ENCODE measurements around the gene CIAO2A. TPM values are rescaled to one million over a fixed set of nuclear protein-coding genes. Genes with fewer than 3 reads are reported as not detected.

The CIAO2A gene
- polyA plus RNA-seq, 1 donor (not counting 4 experiments of a cell fraction or from before 2014, with no cell fraction given), result 111 TPM

DNA sequence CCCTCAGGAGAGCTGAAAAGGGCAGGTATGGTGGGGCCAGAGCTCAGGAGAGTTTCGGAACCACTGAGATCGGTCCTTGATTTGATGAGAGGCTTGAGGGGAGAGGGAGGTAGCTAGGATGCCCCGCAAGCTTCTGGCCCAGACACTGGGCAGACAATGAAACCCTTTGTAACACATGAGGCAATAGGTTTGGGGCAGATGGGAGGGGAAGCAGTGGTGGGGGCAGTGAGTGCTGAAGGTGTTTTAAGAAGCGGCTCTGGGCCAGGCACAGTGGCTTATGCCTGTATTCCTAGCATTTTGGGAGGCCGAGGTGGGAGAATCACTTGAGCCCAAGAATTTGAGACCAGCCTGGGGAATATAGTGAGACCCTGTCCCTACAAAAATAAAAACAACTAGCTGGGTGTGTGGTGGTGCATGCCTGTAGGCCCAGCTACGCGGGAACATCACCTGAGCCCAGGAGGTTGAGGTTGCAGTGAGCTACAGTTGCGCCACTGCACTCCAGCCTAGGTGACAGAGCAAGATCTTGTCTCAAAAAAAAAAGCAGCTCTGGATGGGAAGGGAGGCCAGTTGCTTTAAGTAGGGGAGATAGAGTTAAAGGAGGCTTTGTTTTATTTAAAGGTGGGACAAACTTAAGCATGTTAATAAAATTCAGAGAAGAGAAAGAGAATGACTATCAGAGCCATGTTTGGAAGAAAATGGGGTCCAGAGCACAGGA, 48.3 kb upstream of the CIAO2A start:
- no peak overlapping the region for H3K4me3 ChIP-seq (ENCODE audit: control insufficient read depth in 2 of 3, extremely low read depth in 1 of 3, insufficient read depth in 2 of 3, low read depth in 1 of 3, low read length in 3 of 3)
- H3K4me1 ChIP-seq (ENCODE audit: control insufficient read depth, extremely low read depth, insufficient read depth, low read length), result no peaks in the 10 kb centered on the region
- TF ChIP-seq, protein P1, sequence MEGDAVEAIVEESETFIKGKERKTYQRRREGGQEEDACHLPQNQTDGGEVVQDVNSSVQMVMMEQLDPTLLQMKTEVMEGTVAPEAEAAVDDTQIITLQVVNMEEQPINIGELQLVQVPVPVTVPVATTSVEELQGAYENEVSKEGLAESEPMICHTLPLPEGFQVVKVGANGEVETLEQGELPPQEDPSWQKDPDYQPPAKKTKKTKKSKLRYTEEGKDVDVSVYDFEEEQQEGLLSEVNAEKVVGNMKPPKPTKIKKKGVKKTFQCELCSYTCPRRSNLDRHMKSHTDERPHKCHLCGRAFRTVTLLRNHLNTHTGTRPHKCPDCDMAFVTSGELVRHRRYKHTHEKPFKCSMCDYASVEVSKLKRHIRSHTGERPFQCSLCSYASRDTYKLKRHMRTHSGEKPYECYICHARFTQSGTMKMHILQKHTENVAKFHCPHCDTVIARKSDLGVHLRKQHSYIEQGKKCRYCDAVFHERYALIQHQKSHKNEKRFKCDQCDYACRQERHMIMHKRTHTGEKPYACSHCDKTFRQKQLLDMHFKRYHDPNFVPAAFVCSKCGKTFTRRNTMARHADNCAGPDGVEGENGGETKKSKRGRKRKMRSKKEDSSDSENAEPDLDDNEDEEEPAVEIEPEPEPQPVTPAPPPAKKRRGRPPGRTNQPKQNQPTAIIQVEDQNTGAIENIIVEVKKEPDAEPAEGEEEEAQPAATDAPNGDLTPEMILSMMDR (optimal IDR thresholded peaks at IDR 0.05 in 1 of 3, IDR thresholded peaks at IDR 0.05 in 1 of 3, conservative IDR thresholded peaks at IDR 0.05 in 1 of 3; ENCODE audit: extremely low read depth in 1 of 3, insufficient read depth in 2 of 3, low read length in 3 of 3), result no peak
- no peak for TF ChIP-seq EZH2 (IDR thresholded peaks at IDR 0.05; ENCODE audit: low read length)
- H3K9ac ChIP-seq (ENCODE audit: control insufficient read depth, extremely low read depth, insufficient read depth, low read length), result no peak overlapping the region
- dilution Hi-C loops (cut with MboI; ENCODE audit: extremely low pct_ligation_motif_present, low sequenced_read_pairs), result no loop called here
- no peak overlapping the region for H2AFZ ChIP-seq (ENCODE audit: control insufficient read depth, low read length)
- H3K27ac ChIP-seq (ENCODE audit: control insufficient read depth, insufficient read depth, low read length), result no peak overlapping the region
- no peaks in the 10 kb centered on the region for H4K20me1 ChIP-seq (ENCODE audit: control insufficient read depth, extremely low read depth, insufficient read depth, low read length)
- no peaks in the 10 kb centered on the region for H3K9me1 ChIP-seq (ENCODE audit: control insufficient read depth, extremely low read depth, insufficient read depth, low read length)
- no peaks in the 10 kb centered on the region for H3K79me2 ChIP-seq (ENCODE audit: control insufficient read depth, insufficient read depth, low read length)
- no peaks in the 10 kb centered on the region for H3K9me3 ChIP-seq (ENCODE audit: control insufficient read depth, low read depth, low read length)
- no peaks in the 10 kb centered on the region for H3K27me3 ChIP-seq (ENCODE audit: control insufficient read depth, extremely low read depth, insufficient read depth, low read length)
- peaks cover 19% of the 10 kb centered on the region in 2 experiments for H3K36me3 ChIP-seq (ENCODE audit: control insufficient read depth in 2 of 2, extremely low read depth in 1 of 2, insufficient read depth in 2 of 2, low read length in 2 of 2)
- H3K4me2 ChIP-seq (ENCODE audit: control insufficient read depth, extremely low read depth, insufficient read depth, low read depth, low read length), result no peak overlapping the region
- DNase-seq (ENCODE audit: low read depth, low spot score), result no peak
- FAIRE-seq, result no peak

DNA sequence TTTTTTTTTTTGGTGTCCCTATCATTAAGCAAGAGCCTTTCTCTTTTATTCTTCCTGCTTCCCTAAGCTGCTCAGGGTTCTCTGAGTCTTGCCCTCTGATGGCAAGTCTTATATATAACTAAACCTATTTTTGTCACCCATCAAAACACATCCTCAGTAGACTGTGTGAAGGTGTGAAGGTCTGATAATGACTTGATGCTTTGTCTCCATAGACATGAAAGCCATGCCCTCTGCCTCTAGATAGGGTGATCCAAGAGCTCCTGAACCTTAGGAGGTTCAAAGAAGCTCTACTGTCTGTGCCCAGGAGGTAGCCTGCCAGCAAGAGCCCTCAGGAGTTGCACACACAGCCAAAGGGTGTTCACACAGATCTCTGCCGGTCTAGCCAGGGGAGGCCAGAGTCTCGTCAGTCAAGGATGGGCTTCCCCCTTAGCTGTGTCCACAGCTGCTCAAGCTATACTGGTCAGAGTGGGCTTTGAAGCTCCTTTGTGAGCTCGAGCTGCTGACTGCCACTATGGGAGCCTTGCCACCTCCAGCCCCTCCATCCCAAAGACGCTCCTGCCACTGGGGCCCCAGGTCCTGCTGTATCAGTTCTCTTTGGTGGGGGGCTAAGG, 44.8 kb upstream of the CIAO2A start:
- Histone ChIP-seq H3K79me2 (ENCODE audit: control insufficient read depth, insufficient read depth, low read length) (no peaks in the 10 kb centered on the region), H3K27me3 (ENCODE audit: control insufficient read depth, extremely low read depth, insufficient read depth, low read length) (no peaks in the 10 kb centered on the region), H4K20me1 (ENCODE audit: control insufficient read depth, extremely low read depth, insufficient read depth, low read length) (no peaks in the 10 kb centered on the region), H3K9ac (ENCODE audit: control insufficient read depth, extremely low read depth, insufficient read depth, low read length) (no peak overlapping the region), H3K27ac (ENCODE audit: control insufficient read depth, insufficient read depth, low read length) (no peak overlapping the region), H3K4me3 (ENCODE audit: control insufficient read depth in 2 of 3, extremely low read depth in 1 of 3, insufficient read depth in 2 of 3, low read depth in 1 of 3, low read length in 3 of 3) (no peak overlapping the region), H3K4me1 (ENCODE audit: control insufficient read depth, extremely low read depth, insufficient read depth, low read length) (no peaks in the 10 kb centered on the region), H2AFZ (ENCODE audit: control insufficient read depth, low read length) (no peak overlapping the region), H3K9me3 (ENCODE audit: control insufficient read depth, low read depth, low read length) (no peaks in the 10 kb centered on the region), H3K4me2 (ENCODE audit: control insufficient read depth, extremely low read depth, insufficient read depth, low read depth, low read length) (no peak overlapping the region), H3K36me3 (ENCODE audit: control insufficient read depth in 2 of 2, extremely low read depth in 1 of 2, insufficient read depth in 2 of 2, low read length in 2 of 2) (peaks cover 28 to 30% of the 10 kb centered on the region in 2 experiments), H3K9me1 (ENCODE audit: control insufficient read depth, extremely low read depth, insufficient read depth, low read length) (no peaks in the 10 kb centered on the region)
- no peak for FAIRE-seq
- DNase-seq (ENCODE audit: low read depth, low spot score), result no peak
- TF ChIP-seq, protein P1 (optimal IDR thresholded peaks at IDR 0.05 in 1 of 3, IDR thresholded peaks at IDR 0.05 in 1 of 3, conservative IDR thresholded peaks at IDR 0.05 in 1 of 3; ENCODE audit: extremely low read depth in 1 of 3, insufficient read depth in 2 of 3, low read length in 3 of 3), result no peak
- no peak for TF ChIP-seq EZH2 (IDR thresholded peaks at IDR 0.05; ENCODE audit: low read length)
- dilution Hi-C loops (cut with MboI; ENCODE audit: extremely low pct_ligation_motif_present, low sequenced_read_pairs), result no loop called here

All from keratinocyte (primary cell).